AG09319 (cell line): ENCODE data around the gene FAM234B.
A peak's percentile ranks its signal among the peaks of the same experiment; 100 is the strongest.

Experiments
- DNase-seq: peaks from one replicate; pipeline ENCODE4 v3.0.0-alpha.2; 2010; ENCODE audit warnings: low read depth; ENCODE audit errors: extremely low read depth
- CTCF ChIP-seq: IDR thresholded peaks from 2 replicates; pipeline ENCODE4 v1.5.1; 2011; ENCODE audit warnings: low read depth, mild to moderate bottlenecking, inconsistent platforms, low read length, moderate library complexity

FAM234B gene

GRCh38 chr12:13005649-13006048 lies 38.5 kb upstream of the FAM234B start:
- TF ChIP-seq CTCF = no peak
- DNase-seq = no peak

GRCh38 chr12:13007496-13008233 lies 36.5 kb upstream of the FAM234B start:
- DNase-seq = no peak
- TF ChIP-seq CTCF = no peak

GRCh38 chr12:13008741-13009380 lies 35.3 kb upstream of the FAM234B start:
- TF ChIP-seq CTCF = no peak
- no peak for DNase-seq

- no peak for TF ChIP-seq CTCF
- no peak for DNase-seq
Observed at GRCh38 chr12:13011098-13011497, 33.1 kb upstream of the FAM234B start.

GRCh38 chr12:13022851-13023271 lies 21.3 kb upstream of the FAM234B start:
- TF ChIP-seq CTCF = no peak
- no peak for DNase-seq

- no peak for DNase-seq
- TF ChIP-seq CTCF = peak; percentile 56
Observed at GRCh38 chr12:13023811-13024530, 20.2 kb upstream of the FAM234B start.

GRCh38 chr12:13024531-13024916 lies 19.7 kb upstream of the FAM234B start:
- no peak for TF ChIP-seq CTCF
- DNase-seq = no peak
